Measurements from ENCODE around the gene MAPRE3. TPM values are rescaled to one million over a fixed set of nuclear protein-coding genes. Genes with fewer than 3 reads are reported as not detected.

MAPRE3 gene
- total RNA-seq, 4 donors from 2014 or later: 4.2 to 14.9 (median 5.9) TPM

DNA sequence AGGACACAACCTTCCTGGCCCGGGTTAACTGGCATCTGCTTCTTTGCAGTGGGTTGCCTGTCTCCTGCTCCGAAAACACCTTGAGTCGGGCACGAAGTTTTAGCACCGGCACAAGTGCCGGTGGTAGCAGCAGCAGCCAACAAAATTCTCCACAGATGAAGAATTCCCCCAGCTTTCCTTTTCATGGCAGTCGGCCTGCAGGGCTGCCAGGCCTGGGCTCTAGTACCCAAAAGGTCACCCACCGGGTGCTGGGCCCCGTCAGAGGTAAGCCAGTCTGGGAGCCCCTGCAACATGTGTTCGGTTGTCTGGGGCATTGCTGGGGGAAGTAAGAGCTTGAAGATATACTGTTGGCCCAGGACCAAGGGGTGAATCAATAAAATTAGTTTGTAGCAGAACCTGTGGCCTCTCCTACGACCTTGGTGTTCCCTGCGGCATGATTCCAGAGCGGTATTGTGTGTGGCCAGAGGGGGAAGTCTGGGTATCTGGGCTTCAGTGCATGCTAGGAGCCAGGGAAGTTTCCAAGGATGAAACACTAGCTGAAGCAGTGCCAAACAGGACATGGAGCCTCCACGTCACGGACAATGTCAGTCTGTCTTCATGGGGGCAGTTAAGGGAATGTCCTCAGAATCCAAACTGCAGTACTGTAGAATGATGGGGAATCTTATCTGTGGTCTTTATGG, 88.8 kb downstream of the MAPRE3 start:
- H3K27me3 ChIP-seq: no peaks in the 10 kb centered on the region
- H3K27ac ChIP-seq: no peak overlapping the region

DNA sequence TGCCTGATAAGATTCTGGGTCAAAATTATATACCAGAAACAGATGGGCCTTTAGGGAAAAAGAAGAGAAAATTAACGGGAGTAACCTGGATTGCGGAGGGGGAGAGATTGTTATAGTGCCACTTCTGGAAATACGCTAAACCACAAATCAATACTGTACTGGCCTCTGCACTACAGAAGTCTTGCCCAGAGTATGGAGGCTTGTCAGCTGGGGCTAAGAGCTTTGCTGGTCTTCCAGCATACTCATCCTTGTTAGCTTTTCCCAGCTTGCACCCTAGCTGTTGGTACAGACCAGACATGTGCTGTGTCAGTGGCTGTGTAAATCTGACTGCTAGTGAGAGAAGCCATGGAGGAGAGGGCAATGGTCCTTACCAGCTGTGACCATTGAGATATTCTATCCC, 89.9 kb downstream of the MAPRE3 start:
- no peak overlapping the region for H3K4me3 ChIP-seq
- H3K9me3 ChIP-seq: no peaks in the 10 kb centered on the region
- no peak overlapping the region for H3K27ac ChIP-seq
- no peaks in the 10 kb centered on the region for H3K27me3 ChIP-seq
- TF ChIP-seq, protein P1, sequence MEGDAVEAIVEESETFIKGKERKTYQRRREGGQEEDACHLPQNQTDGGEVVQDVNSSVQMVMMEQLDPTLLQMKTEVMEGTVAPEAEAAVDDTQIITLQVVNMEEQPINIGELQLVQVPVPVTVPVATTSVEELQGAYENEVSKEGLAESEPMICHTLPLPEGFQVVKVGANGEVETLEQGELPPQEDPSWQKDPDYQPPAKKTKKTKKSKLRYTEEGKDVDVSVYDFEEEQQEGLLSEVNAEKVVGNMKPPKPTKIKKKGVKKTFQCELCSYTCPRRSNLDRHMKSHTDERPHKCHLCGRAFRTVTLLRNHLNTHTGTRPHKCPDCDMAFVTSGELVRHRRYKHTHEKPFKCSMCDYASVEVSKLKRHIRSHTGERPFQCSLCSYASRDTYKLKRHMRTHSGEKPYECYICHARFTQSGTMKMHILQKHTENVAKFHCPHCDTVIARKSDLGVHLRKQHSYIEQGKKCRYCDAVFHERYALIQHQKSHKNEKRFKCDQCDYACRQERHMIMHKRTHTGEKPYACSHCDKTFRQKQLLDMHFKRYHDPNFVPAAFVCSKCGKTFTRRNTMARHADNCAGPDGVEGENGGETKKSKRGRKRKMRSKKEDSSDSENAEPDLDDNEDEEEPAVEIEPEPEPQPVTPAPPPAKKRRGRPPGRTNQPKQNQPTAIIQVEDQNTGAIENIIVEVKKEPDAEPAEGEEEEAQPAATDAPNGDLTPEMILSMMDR (IDR thresholded peaks at IDR 0.05): no peak
- no peak for TF ChIP-seq POLR2A (IDR thresholded peaks at IDR 0.05)
- no peak for DNase-seq
- peaks cover 0 to 30% (median 0%) of the 10 kb centered on the region in 3 donors for H3K36me3 ChIP-seq
- no peaks in the 10 kb centered on the region for H3K4me1 ChIP-seq

More for the DNA sequence above, 88.8 kb downstream of the MAPRE3 start:
- H3K9me3 ChIP-seq: no peaks in the 10 kb centered on the region
- H3K36me3 ChIP-seq: peaks cover 0 to 41% (median 0%) of the 10 kb centered on the region in 3 donors
- H3K4me1 ChIP-seq: no peaks in the 10 kb centered on the region
- peak in 1 of 3 donors; percentile 40 for DNase-seq
- no peak overlapping the region for H3K4me3 ChIP-seq
- no peak for TF ChIP-seq POLR2A (IDR thresholded peaks at IDR 0.05)
- TF ChIP-seq, protein P1 (IDR thresholded peaks at IDR 0.05): no peak

DNA sequence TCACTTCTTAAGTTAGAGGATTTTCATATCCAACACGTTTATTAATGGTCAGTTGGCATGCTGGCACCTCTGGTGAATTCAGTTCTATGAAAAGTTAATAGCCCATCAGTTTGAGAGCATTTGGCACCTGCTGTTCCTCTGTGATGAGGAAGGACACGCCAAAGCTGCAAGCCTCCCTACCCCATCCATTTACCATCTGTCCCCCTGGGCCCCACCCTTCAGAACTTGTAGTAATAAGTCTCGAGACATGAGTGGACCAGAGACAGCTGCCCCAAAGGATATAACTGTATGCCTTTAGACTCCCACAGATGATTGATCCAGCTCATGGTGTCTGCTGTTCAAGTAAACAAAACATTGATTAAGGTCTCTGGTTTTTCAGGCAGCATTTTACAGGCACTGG, 94.7 kb downstream of the MAPRE3 start:
- Histone ChIP-seq H3K4me3 (no peak overlapping the region), H3K9me3 (no peaks in the 10 kb centered on the region), H3K36me3 (peaks cover 0 to 32% (median 0%) of the 10 kb centered on the region in 3 donors), H3K27me3 (no peaks in the 10 kb centered on the region), H3K4me1 (peaks cover 0 to 17% (median 1%) of the 10 kb centered on the region in 4 donors), H3K27ac (no peak overlapping the region)
- peak in 1 of 3 donors; percentile 11 for DNase-seq
- TF ChIP-seq POLR2A (IDR thresholded peaks at IDR 0.05): no peak
- TF ChIP-seq, protein P1 (IDR thresholded peaks at IDR 0.05): no peak

DNA sequence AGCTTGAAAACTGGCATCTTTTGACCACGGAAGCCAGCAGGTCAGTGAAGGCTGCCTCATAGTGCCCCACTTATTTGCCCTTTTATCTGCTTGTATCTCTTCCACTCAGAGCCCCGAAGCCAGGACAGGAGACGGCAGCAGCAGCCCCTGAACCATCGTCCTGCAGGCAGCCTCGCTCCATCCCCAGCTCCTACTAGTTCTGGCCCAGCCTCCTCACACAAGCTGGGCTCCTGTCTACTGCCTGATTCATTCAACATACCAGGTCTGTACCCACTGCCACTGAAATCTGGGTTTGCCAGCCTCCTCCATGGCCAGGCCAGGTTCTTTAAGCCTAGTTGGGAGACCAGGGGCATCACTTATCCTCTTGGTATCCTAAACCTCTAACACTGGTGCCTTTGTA, 96.9 kb downstream of the MAPRE3 start:
- TF ChIP-seq, protein P1 (IDR thresholded peaks at IDR 0.05): no peak
- TF ChIP-seq POLR2A (IDR thresholded peaks at IDR 0.05): no peak
- Histone ChIP-seq H3K4me3 (no peak overlapping the region), H3K27me3 (no peaks in the 10 kb centered on the region), H3K27ac (no peak overlapping the region), H3K9me3 (no peaks in the 10 kb centered on the region), H3K36me3 (peaks cover 0 to 32% (median 0%) of the 10 kb centered on the region in 3 donors), H3K4me1 (peaks cover 0 to 29% (median 11%) of the 10 kb centered on the region in 4 donors)
- DNase-seq: peak in 1 of 3 donors; percentile 30

DNA sequence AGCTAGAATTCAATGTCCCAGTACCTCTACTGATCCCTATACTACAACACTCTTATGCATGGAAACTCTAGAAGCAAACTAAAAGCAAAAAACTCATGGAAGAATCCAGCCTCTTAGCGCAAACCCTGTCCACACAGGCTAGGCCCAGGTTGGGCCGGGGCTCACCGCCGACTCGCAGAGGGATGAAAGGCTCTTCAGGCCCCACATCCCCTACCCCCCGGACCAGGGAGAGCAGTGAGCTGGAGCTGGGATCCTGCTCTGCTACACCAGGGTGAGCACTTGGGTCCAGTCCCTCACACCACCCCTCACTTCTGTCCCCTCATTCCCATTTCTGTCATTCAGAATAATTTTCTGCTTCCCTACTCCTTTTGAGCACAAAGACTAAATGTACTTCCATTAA, 99.0 kb downstream of the MAPRE3 start:
- Histone ChIP-seq H3K9me3 (no peaks in the 10 kb centered on the region), H3K36me3 (peaks cover 0 to 32% (median 0%) of the 10 kb centered on the region in 3 donors), H3K27me3 (no peaks in the 10 kb centered on the region), H3K4me1 (peaks cover 0 to 39% (median 11%) of the 10 kb centered on the region in 4 donors), H3K27ac (no peak overlapping the region), H3K4me3 (no peak overlapping the region)
- DNase-seq: peak in 1 of 3 donors; percentile 6
- TF ChIP-seq, protein P1 (IDR thresholded peaks at IDR 0.05): no peak
- no peak for TF ChIP-seq POLR2A (IDR thresholded peaks at IDR 0.05)

Data from Peyer's patch (tissue), 4 donors.